ENCODE results near the gene EFCC1.

DNA sequence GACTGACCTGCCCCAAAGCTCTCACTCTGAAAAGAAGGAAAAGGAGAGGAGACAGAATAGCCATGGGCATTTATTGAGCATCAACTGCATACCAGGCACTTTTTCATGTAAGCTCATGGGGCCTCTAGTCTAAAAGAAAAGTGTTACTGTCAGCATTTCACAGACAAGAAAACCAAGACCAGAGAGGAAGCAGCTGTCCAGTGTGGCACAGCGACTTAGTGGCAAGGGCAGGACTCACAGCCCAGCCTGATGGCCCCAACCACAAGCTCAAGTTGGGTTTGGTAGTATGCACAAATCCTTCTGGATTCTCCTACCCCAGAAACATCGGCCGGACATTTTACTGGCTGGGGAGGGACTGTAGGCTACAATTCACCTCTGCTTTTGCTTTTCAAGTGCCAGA lies 5.8 kb downstream of the EFCC1 start:
- TF ChIP-seq, protein P1, sequence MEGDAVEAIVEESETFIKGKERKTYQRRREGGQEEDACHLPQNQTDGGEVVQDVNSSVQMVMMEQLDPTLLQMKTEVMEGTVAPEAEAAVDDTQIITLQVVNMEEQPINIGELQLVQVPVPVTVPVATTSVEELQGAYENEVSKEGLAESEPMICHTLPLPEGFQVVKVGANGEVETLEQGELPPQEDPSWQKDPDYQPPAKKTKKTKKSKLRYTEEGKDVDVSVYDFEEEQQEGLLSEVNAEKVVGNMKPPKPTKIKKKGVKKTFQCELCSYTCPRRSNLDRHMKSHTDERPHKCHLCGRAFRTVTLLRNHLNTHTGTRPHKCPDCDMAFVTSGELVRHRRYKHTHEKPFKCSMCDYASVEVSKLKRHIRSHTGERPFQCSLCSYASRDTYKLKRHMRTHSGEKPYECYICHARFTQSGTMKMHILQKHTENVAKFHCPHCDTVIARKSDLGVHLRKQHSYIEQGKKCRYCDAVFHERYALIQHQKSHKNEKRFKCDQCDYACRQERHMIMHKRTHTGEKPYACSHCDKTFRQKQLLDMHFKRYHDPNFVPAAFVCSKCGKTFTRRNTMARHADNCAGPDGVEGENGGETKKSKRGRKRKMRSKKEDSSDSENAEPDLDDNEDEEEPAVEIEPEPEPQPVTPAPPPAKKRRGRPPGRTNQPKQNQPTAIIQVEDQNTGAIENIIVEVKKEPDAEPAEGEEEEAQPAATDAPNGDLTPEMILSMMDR (IDR thresholded peaks at IDR 0.05; ENCODE audit: insufficient read depth, low read length, poor library complexity, severe bottlenecking): no peak
- no peak for TF ChIP-seq EZH2phosphoT487 (conservative IDR thresholded peaks at IDR 0.05; ENCODE audit: low read length)
